ENCODE data around the gene ERP27.

Gene ERP27

GRCh38 chr12:14931791-14932560 is 6.4 kb downstream of the ERP27 start:
- Histone ChIP-seq H3K27me3 (ENCODE audit: insufficient read depth, low read length) (no peaks in the 10 kb centered on the region), H3K9me3 (ENCODE audit: insufficient read depth, low read depth, low read length) (no peaks in the 10 kb centered on the region), H3K4me3 (ENCODE audit: low read length) (no peak overlapping the region), H3K36me3 (ENCODE audit: insufficient read depth, low read depth, low read length) (no peaks in the 10 kb centered on the region), H3K9ac (ENCODE audit: low read depth, low read length) (no peak overlapping the region), H3K27ac (ENCODE audit: low read length) (no peak overlapping the region), H3K4me1 (ENCODE audit: insufficient read depth, low read length) (peaks cover 8% of the 10 kb centered on the region)

- Histone ChIP-seq H3K9me3 (ENCODE audit: insufficient read depth, low read depth, low read length) (no peaks in the 10 kb centered on the region), H3K36me3 (ENCODE audit: insufficient read depth, low read depth, low read length) (no peaks in the 10 kb centered on the region)
Measured at GRCh38 chr12:14931359-14931758, 7.0 kb downstream of the ERP27 start.

GRCh38 chr12:14930299-14930698 is 8.0 kb downstream of the ERP27 start:
- H3K4me1 ChIP-seq (ENCODE audit: insufficient read depth, low read length) = peaks cover 8% of the 10 kb centered on the region
- H3K27ac ChIP-seq (ENCODE audit: low read length) = no peak overlapping the region
- no peak overlapping the region for H3K4me3 ChIP-seq (ENCODE audit: low read length)
- H3K36me3 ChIP-seq (ENCODE audit: insufficient read depth, low read depth, low read length) = no peaks in the 10 kb centered on the region
- no peaks in the 10 kb centered on the region for H3K9me3 ChIP-seq (ENCODE audit: insufficient read depth, low read depth, low read length)
- no peaks in the 10 kb centered on the region for H3K27me3 ChIP-seq (ENCODE audit: insufficient read depth, low read length)
- no peak overlapping the region for H3K9ac ChIP-seq (ENCODE audit: low read depth, low read length)

More at GRCh38 chr12:14931359-14931758, 7.0 kb downstream of the ERP27 start:
- no peak overlapping the region for H3K9ac ChIP-seq (ENCODE audit: low read depth, low read length)
- H3K4me3 ChIP-seq (ENCODE audit: low read length) = no peak overlapping the region
- peaks cover 8% of the 10 kb centered on the region for H3K4me1 ChIP-seq (ENCODE audit: insufficient read depth, low read length)
- no peak overlapping the region for H3K27ac ChIP-seq (ENCODE audit: low read length)
- no peaks in the 10 kb centered on the region for H3K27me3 ChIP-seq (ENCODE audit: insufficient read depth, low read length)

GRCh38 chr12:14928931-14929330 is 9.4 kb downstream of the ERP27 start:
- H3K36me3 ChIP-seq (ENCODE audit: insufficient read depth, low read depth, low read length) = no peaks in the 10 kb centered on the region
- H3K4me3 ChIP-seq (ENCODE audit: low read length) = peak overlapping the region; percentile 29; the same call in 1 of the 2 replicates
- no peaks in the 10 kb centered on the region for H3K27me3 ChIP-seq (ENCODE audit: insufficient read depth, low read length)
- no peak overlapping the region for H3K9ac ChIP-seq (ENCODE audit: low read depth, low read length)
- peaks cover 8% of the 10 kb centered on the region for H3K4me1 ChIP-seq (ENCODE audit: insufficient read depth, low read length)
- no peaks in the 10 kb centered on the region for H3K9me3 ChIP-seq (ENCODE audit: insufficient read depth, low read depth, low read length)
- no peak overlapping the region for H3K27ac ChIP-seq (ENCODE audit: low read length)

- no peaks in the 10 kb centered on the region for H3K9me3 ChIP-seq (ENCODE audit: insufficient read depth, low read depth, low read length)
- no peaks in the 10 kb centered on the region for H3K27me3 ChIP-seq (ENCODE audit: insufficient read depth, low read length)
- peaks cover 8% of the 10 kb centered on the region for H3K4me1 ChIP-seq (ENCODE audit: insufficient read depth, low read length)
- H3K4me3 ChIP-seq (ENCODE audit: low read length) = no peak overlapping the region
- no peaks in the 10 kb centered on the region for H3K36me3 ChIP-seq (ENCODE audit: insufficient read depth, low read depth, low read length)
- H3K27ac ChIP-seq (ENCODE audit: low read length) = no peak overlapping the region
- no peak overlapping the region for H3K9ac ChIP-seq (ENCODE audit: low read depth, low read length)
Measured at GRCh38 chr12:14927267-14927666, 11.1 kb downstream of the ERP27 start.

- Histone ChIP-seq H3K4me1 (ENCODE audit: insufficient read depth, low read length) (peaks cover 8% of the 10 kb centered on the region), H3K9ac (ENCODE audit: low read depth, low read length) (no peak overlapping the region), H3K36me3 (ENCODE audit: insufficient read depth, low read depth, low read length) (no peaks in the 10 kb centered on the region), H3K4me3 (ENCODE audit: low read length) (no peak overlapping the region), H3K27ac (ENCODE audit: low read length) (no peak overlapping the region), H3K27me3 (ENCODE audit: insufficient read depth, low read length) (no peaks in the 10 kb centered on the region), H3K9me3 (ENCODE audit: insufficient read depth, low read depth, low read length) (no peaks in the 10 kb centered on the region)
Measured at GRCh38 chr12:14924541-14924940, 13.8 kb downstream of the ERP27 start.

GRCh38 chr12:14923944-14924343 is 14.4 kb downstream of the ERP27 start:
- H3K4me3 ChIP-seq (ENCODE audit: low read length) = no peak overlapping the region
- H3K27ac ChIP-seq (ENCODE audit: low read length) = no peak overlapping the region
- no peaks in the 10 kb centered on the region for H3K27me3 ChIP-seq (ENCODE audit: insufficient read depth, low read length)
- H3K36me3 ChIP-seq (ENCODE audit: insufficient read depth, low read depth, low read length) = no peaks in the 10 kb centered on the region
- no peak overlapping the region for H3K9ac ChIP-seq (ENCODE audit: low read depth, low read length)
- peaks cover 5% of the 10 kb centered on the region for H3K4me1 ChIP-seq (ENCODE audit: insufficient read depth, low read length)
- no peaks in the 10 kb centered on the region for H3K9me3 ChIP-seq (ENCODE audit: insufficient read depth, low read depth, low read length)

GRCh38 chr12:14921218-14921617 is 17.1 kb downstream of the ERP27 start:
- no peaks in the 10 kb centered on the region for H3K27me3 ChIP-seq (ENCODE audit: insufficient read depth, low read length)
- H3K4me3 ChIP-seq (ENCODE audit: low read length) = no peak overlapping the region
- H3K36me3 ChIP-seq (ENCODE audit: insufficient read depth, low read depth, low read length) = no peaks in the 10 kb centered on the region
- no peaks in the 10 kb centered on the region for H3K4me1 ChIP-seq (ENCODE audit: insufficient read depth, low read length)
- H3K9me3 ChIP-seq (ENCODE audit: insufficient read depth, low read depth, low read length) = no peaks in the 10 kb centered on the region
- no peak overlapping the region for H3K27ac ChIP-seq (ENCODE audit: low read length)
- H3K9ac ChIP-seq (ENCODE audit: low read depth, low read length) = no peak overlapping the region

- Histone ChIP-seq H3K27ac (ENCODE audit: low read length) (no peak overlapping the region), H3K9me3 (ENCODE audit: insufficient read depth, low read depth, low read length) (no peaks in the 10 kb centered on the region), H3K4me3 (ENCODE audit: low read length) (no peak overlapping the region), H3K9ac (ENCODE audit: low read depth, low read length) (no peak overlapping the region), H3K4me1 (ENCODE audit: insufficient read depth, low read length) (no peaks in the 10 kb centered on the region), H3K36me3 (ENCODE audit: insufficient read depth, low read depth, low read length) (no peaks in the 10 kb centered on the region), H3K27me3 (ENCODE audit: insufficient read depth, low read length) (no peaks in the 10 kb centered on the region)
Measured at GRCh38 chr12:14920475-14921126, 17.7 kb downstream of the ERP27 start.

- no peak overlapping the region for H3K27ac ChIP-seq (ENCODE audit: low read length)
- H3K9me3 ChIP-seq (ENCODE audit: insufficient read depth, low read depth, low read length) = no peaks in the 10 kb centered on the region
- H3K27me3 ChIP-seq (ENCODE audit: insufficient read depth, low read length) = no peaks in the 10 kb centered on the region
- H3K4me1 ChIP-seq (ENCODE audit: insufficient read depth, low read length) = no peaks in the 10 kb centered on the region
- H3K9ac ChIP-seq (ENCODE audit: low read depth, low read length) = no peak overlapping the region
- H3K4me3 ChIP-seq (ENCODE audit: low read length) = no peak overlapping the region
- no peaks in the 10 kb centered on the region for H3K36me3 ChIP-seq (ENCODE audit: insufficient read depth, low read depth, low read length)
Measured at GRCh38 chr12:14919455-14919854, 18.9 kb downstream of the ERP27 start.

GRCh38 chr12:14915736-14916135 is 22.6 kb downstream of the ERP27 start:
- no peaks in the 10 kb centered on the region for H3K4me1 ChIP-seq (ENCODE audit: insufficient read depth, low read length)
- no peak overlapping the region for H3K9ac ChIP-seq (ENCODE audit: low read depth, low read length)
- H3K9me3 ChIP-seq (ENCODE audit: insufficient read depth, low read depth, low read length) = no peaks in the 10 kb centered on the region
- H3K36me3 ChIP-seq (ENCODE audit: insufficient read depth, low read depth, low read length) = no peaks in the 10 kb centered on the region
- no peaks in the 10 kb centered on the region for H3K27me3 ChIP-seq (ENCODE audit: insufficient read depth, low read length)
- no peak overlapping the region for H3K27ac ChIP-seq (ENCODE audit: low read length)
- H3K4me3 ChIP-seq (ENCODE audit: low read length) = no peak overlapping the region

GRCh38 chr12:14913381-14913781 is 25.0 kb downstream of the ERP27 start:
- Histone ChIP-seq H3K4me3 (ENCODE audit: low read length) (no peak overlapping the region), H3K27me3 (ENCODE audit: insufficient read depth, low read length) (no peaks in the 10 kb centered on the region), H3K4me1 (ENCODE audit: insufficient read depth, low read length) (no peaks in the 10 kb centered on the region), H3K27ac (ENCODE audit: low read length) (no peak overlapping the region), H3K36me3 (ENCODE audit: insufficient read depth, low read depth, low read length) (no peaks in the 10 kb centered on the region), H3K9ac (ENCODE audit: low read depth, low read length) (no peak overlapping the region), H3K9me3 (ENCODE audit: insufficient read depth, low read depth, low read length) (no peaks in the 10 kb centered on the region)

All from iPS-20b (cell line).